ENCODE measurements around the gene EEFSEC. TPM values are rescaled to one million over a fixed set of nuclear protein-coding genes. Genes with fewer than 3 reads are reported as not detected.

EEFSEC gene
- total RNA-seq, 1 donor from 2014 or later = 15.3 TPM

- no peak for TF ChIP-seq CTCF (IDR thresholded peaks at IDR 0.05)
- H3K27ac ChIP-seq = no peak overlapping the region
- ATAC-seq (no peak), DNase-seq (no peak)
- intact Hi-C loops (cut with DNase I) = no loop called here
- no peaks in the 10 kb centered on the region for H3K9me3 ChIP-seq
- H3K4me1 ChIP-seq = no peaks in the 10 kb centered on the region
- H3K4me3 ChIP-seq = no peak overlapping the region
- H3K36me3 ChIP-seq = no peaks in the 10 kb centered on the region
- H3K27me3 ChIP-seq = no peaks in the 10 kb centered on the region
Observed at GRCh38 chr3:128201158-128201755, 48.0 kb downstream of the EEFSEC start.

- no peak for DNase-seq
- Histone ChIP-seq H3K4me3 (no peak overlapping the region), H3K27ac (no peak overlapping the region), H3K36me3 (no peaks in the 10 kb centered on the region), H3K27me3 (no peaks in the 10 kb centered on the region), H3K4me1 (no peaks in the 10 kb centered on the region), H3K9me3 (no peaks in the 10 kb centered on the region)
- intact Hi-C loops (cut with DNase I) = no loop called here
- TF ChIP-seq CTCF (IDR thresholded peaks at IDR 0.05) = no peak
- no peak for ATAC-seq
Observed at GRCh38 chr3:128203169-128203568, 49.9 kb downstream of the EEFSEC start.

- ATAC-seq = no peak
- TF ChIP-seq CTCF (IDR thresholded peaks at IDR 0.05) = no peak
- H3K9me3 ChIP-seq = no peaks in the 10 kb centered on the region
- no peak overlapping the region for H3K4me3 ChIP-seq
- H3K27ac ChIP-seq = no peak overlapping the region
- H3K4me1 ChIP-seq = no peaks in the 10 kb centered on the region
- H3K36me3 ChIP-seq = no peaks in the 10 kb centered on the region
- H3K27me3 ChIP-seq = no peaks in the 10 kb centered on the region
- intact Hi-C loops (cut with DNase I) = no loop called here
- DNase-seq = no peak
Observed at GRCh38 chr3:128205558-128206145, 52.4 kb downstream of the EEFSEC start.

- TF ChIP-seq CTCF (IDR thresholded peaks at IDR 0.05) = no peak
- Histone ChIP-seq H3K9me3 (no peaks in the 10 kb centered on the region), H3K4me3 (no peak overlapping the region), H3K27ac (no peak overlapping the region), H3K4me1 (no peaks in the 10 kb centered on the region), H3K36me3 (no peaks in the 10 kb centered on the region), H3K27me3 (no peaks in the 10 kb centered on the region)
- intact Hi-C loops (cut with DNase I) = no loop called here
- DNase-seq (no peak), ATAC-seq (no peak)
Observed at GRCh38 chr3:128207951-128208350, 54.7 kb downstream of the EEFSEC start.

GRCh38 chr3:128210711-128211110 is 57.4 kb downstream of the EEFSEC start:
- Histone ChIP-seq H3K9me3 (no peaks in the 10 kb centered on the region), H3K36me3 (no peaks in the 10 kb centered on the region), H3K4me1 (no peaks in the 10 kb centered on the region), H3K4me3 (no peak overlapping the region), H3K27ac (no peak overlapping the region), H3K27me3 (no peaks in the 10 kb centered on the region)
- DNase-seq (no peak), ATAC-seq (no peak)
- intact Hi-C loops (cut with DNase I) = no loop called here
- TF ChIP-seq CTCF (IDR thresholded peaks at IDR 0.05) = no peak

All from upper lobe of right lung (tissue), 1 donor.